ENCODE measurements around the gene NOM1.
A peak's percentile ranks its signal among the peaks of the same experiment; 100 is the strongest.

Gene NOM1

DNA sequence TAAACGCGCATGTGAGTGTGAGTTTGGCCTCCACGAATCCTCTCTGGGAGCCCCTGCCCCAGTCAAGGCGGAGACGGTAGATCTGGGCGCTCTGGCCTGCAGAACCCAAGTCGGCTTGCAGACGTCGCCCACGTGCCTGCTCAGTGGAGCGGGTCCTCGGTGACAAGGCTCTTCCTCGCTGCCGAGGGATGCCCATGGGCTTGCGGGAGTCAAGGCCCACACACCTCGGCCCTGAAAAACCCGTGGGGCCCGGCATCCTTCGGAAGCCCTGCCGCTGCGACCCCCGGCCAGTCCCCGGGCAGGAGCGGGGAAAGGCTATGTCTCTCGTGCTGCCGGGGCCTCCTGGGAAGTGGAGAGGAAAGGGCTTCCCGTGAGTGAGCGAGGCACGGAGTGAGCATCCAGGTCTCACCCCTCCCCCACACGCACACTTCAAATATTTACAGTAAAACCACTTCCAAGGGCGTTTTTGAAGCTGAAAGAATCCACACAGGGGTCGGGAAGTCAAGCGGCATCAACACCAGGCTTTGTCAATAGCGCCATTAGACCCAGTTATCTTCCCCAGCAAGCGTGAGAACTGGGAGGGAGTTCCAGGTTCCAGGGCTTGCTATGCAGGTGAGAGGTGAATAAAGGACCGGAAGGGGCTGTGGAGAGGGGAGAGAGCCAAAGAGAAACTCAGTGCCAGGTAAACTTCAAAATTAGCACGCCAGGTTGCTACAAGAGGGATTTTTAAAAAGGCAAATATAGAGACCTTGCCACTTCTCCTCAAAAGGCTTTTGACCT is 62.0 kb downstream of the NOM1 start:
- Histone ChIP-seq H3K4me3 (peak overlapping the region in 2 of 7 experiments; percentile 36 to 57), H3K27ac (no peak overlapping the region)

DNA sequence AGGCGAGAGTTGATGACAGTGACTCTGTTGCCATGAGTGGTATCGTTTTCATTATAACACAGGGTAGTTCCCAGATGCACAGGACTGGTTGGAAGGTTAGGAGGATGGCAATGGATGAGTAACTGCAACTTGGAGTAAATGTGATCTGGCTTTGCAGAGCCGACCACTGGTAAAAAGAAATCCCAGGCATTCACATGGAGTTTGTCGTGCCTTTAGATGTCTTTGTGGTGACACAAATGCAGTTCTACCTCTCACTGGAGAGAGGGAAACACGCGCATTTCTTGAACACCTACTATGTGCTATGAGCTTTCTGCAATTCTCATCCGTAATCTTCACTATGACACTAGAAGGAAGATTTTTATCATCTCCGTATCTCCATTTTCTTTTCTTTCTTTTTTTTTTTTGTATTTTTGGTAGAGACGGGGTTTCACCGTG is 62.6 kb downstream of the NOM1 start:
- H3K4me3 ChIP-seq = no peak overlapping the region
- H3K27ac ChIP-seq = no peak overlapping the region

DNA sequence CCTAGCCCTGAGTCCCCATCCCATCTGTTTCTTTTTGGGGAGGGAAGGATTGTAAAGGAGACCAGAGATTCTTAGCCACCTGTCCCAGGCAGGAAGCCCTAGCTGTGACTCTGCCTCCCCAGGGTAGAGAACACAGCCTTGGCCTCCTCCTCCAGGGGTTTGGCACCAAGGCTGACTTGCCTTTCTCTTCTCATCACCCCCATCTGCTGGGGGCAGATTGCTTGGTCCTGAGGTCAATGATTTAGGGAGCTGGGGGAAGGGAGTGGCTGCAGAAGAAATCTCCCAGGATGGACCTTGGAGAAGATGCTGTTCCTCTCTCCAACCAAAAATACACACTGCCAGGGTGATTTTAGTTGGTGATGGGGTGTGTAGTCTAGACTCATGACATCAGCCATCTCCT is 63.6 kb downstream of the NOM1 start:
- H3K27ac ChIP-seq = no peak overlapping the region
- H3K4me3 ChIP-seq = no peak overlapping the region

DNA sequence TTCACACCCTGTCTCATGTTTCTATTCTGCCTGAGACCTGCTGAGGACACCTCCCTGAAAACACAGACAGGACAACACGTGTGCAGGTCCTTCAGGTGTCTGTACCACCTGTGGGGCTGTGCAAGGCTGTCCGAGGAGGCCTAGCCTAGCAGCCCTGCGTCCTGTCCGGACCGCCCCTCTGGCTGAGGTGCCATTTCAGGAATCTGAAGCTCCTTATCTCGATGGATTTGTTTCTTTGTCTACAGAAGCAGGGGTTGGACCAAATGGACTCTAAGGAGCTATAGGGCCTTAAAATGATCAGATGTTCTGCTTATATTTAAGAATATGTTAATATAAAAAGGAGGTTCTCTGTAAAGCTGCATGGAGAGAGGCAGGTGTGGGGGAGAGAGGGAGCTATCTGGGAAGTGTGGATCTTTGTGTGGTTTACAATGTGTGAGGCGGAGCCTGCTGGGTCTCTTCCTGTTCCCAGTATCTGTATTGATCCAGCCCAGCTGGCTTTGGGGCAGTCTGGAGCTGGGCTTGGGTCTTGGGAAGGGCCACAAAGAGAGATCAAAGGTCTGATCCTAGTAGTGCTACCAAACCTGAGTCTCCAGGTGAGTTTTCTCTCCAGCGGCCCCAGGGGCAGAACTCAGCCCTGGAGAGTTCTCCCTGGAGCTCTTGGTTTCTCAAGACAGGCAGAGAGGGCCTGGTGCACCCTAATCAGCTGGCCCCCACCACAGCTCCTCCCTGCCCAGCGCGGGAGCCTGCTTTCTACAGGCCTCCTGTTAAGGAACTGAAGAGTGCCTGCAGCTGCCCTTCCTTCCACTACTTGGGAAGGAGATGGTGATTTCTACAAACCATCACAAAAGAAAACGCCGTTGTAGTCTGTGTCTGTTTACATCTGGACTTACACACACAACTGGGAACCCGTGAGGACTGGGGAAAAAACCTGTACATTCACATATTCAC is 64.4 kb downstream of the NOM1 start:
- H3K27ac ChIP-seq = no peak overlapping the region

DNA sequence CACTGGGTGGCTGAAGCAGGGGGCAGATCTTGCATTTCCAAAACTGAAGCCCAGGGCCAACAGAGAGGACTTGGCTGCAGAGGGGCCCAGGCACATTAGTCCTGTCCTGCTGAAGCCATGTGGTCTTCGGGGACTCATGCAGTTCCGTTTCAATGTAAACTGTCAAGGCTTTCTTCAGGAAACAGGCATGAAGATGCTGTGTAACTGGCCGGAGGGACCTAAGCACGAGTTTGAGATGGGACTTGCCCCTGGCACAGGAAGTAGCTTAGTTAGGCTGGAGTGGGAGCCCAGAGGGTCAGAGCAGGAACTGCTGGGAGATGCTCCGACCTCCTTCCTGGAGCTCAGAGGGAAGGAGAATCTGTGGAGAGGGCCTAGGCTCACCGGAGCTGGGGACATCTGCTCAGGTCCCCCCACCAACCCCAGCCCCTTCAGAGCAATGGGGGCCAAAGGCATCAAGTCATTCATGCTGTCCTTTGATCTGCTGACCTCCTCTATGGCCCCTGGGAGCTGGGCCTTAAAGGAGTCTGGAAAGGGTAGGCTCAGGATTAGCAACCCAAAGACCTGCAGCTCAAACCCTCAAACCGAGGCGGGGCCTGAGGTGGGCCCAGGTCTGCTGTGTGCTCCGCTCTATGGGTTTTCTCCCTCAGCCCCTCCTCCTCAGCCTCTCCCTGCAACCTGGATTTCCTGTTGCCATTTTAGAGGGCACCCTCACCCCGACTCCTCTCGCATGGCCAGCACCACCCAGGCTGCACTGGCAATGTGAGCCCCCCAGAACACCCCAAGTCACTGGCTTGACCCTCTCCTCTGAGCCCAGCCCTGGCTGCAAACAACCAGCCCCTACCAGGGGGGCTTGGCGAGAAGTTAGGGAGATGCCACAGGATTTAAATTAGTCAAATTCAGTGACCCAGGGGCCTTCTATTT is 65.4 kb downstream of the NOM1 start:
- no peak overlapping the region for H3K27ac ChIP-seq
- no peak overlapping the region for H3K4me3 ChIP-seq

More for the DNA sequence above, 64.4 kb downstream of the NOM1 start:
- no peak overlapping the region for H3K4me3 ChIP-seq

DNA sequence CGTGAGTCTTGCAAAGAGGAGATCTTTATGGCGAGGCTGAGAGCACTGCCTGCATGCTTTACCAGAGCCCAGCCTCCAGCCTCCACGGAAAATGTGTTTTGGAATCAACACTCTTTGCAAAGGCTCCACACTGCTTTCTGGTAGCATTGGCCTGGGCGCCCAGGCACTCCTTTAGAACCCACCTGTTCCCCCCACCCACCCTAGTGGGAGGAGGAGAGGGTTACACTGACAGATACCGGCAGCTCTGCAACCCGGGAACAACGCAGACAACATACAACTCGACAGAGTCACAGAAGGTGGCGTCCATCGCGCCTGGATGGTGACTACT is 66.5 kb downstream of the NOM1 start:
- no peak overlapping the region for H3K27ac ChIP-seq

DNA sequence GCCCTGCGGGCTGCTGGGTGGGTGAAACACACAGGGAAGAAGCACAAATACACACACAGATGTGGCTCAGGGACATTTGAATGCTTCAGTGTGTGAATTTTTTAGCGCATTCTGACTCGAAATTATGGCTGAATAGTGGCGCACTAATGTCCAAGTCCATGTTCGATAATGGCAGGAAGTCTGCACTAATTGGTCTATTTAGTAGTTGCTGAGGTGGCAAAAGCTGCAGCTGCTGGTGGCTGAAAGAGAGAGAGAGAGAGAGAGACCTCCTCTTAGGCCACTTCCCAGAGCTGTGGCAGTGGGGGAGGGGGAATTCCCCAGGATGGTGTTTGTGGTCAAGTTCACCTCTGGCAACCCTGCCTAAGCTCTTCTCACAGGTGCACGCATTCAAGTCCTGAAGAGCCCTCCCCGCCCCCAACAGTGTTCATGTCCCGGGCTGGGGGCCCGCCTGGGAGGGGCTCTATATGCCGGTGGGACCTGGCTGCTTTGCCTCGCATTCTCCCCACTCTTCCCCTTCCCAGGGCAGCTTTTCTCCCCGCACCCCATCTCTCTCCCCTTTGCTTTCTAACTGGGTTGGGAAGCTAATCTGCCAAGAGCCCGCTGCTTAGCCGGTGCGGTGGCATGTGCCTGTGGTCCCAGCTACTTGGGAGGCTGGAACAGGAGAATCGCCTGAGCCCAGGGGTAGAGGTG is 67.0 kb downstream of the NOM1 start:
- H3K4me3 ChIP-seq = no peak overlapping the region
- H3K27ac ChIP-seq = no peak overlapping the region

More for the DNA sequence above, 66.5 kb downstream of the NOM1 start:
- no peak overlapping the region for H3K4me3 ChIP-seq

DNA sequence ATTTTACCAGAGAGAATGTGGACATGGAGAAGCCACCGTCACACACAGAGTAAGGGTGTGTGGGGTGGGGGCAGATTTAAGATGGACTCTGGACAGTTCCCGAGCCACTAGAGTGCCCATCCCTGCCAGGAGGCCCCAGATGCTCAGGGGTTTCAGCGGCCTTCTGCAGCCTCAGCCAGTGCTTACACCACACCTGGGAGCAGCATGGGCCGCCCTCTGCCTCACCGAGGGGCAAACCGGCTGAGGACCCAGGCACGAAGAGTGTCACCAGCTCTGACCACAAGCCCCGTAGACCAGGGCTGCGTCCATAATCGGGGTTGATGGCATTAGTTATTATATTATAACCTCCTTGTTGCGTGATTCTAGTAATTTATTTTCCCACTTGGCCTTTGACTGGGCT is 67.6 kb downstream of the NOM1 start:
- Histone ChIP-seq H3K4me3 (no peak overlapping the region), H3K27ac (no peak overlapping the region)

DNA sequence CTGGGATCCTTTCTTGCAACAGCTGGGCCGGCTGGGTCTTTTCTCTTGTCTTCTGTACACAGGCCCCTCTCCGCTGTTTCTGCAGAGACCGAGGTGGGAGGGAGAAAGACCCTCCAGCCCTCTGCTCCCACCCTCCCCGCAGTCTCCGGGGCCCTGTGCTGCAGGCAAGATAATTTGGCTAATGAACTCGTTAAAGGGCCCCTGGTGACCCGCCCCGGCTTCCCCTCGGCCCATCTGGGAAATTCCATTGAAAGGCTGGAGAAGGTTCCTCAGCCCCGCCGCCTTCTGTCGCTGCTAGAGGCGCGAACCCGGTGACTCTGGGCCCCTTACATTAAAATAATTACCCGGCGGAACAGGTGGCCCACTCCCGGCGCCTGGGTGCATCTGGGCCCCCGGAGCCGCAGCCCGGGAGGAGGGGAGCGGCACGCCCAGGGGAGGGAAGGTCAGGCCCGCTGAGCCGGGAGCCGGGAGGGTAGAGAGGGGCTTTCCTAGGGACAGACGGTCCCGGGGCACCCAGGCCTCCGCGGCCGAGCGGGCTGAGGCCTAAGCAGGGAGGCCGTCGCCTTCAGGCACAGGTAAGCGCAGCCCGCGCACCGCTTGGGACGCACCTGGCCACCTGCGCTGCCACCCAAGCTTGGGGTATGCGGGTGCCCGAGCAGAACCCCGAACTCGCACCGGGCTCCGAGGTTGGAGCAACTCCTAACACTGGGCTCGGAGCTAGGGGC is 68.3 kb downstream of the NOM1 start:
- Histone ChIP-seq H3K4me3 (no peak overlapping the region), H3K27ac (no peak overlapping the region)

DNA sequence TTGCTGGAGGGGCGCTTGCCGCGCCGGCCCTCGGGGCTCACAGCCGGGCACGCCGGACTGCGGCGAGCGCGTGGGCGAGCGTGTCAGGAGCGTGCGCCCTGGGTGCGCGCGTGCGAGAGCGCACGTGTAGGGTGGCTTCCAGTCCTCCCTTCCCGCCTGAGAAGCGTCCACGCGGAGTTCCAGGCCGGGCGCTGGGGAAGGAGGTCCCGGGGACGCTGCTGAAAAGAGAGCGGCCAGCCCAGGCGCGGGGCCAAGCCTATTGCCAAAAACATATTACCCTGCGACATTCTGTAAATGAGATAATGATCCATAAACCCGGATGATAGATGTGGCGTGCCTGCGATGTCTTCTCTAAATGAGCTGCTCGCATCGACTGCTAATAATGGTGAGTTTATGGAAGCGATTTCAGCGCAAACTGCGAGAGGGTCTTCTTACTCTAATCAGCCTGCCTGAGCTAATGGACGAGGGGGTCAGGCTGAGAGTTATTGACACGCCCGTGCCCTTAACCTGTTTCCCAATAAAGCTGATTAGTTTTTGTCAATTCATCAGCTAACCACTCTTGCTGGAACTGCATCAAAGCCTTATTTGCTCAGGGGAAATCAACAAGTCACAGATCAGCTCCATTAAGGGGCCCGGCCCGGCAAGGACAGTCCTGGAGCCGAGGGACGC is 69.0 kb downstream of the NOM1 start:
- Histone ChIP-seq H3K27ac (no peak overlapping the region), H3K4me3 (no peak overlapping the region)

DNA sequence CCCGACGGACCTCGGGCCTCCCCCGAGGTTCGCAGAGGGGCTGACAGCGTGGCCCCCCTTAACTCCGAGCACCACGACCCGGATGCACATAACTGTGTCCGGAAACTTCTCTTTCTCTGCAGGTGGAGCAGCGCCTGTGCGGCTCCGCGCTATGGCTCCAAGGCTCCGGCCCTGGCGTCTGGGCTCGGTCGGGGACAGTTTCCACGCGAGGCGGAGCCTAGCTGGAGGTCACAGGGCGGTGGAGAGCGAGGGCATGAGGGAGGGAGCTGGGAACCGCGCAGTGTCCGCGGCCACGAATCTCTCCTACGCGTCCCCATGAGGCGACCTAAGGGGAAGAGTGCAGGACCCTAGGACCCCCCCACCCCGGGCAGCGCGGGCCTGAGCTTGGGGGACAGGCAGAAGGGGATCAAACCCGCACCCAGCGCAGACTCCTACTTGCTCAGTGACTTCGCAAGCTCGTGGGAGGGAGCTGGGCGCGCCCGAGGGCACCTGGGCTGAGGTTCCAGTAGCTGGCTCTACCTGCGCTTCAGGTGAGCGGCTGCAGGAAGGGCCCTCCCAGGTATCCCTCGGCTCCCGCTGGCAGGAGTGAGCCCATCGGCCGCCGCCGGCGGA is 69.6 kb downstream of the NOM1 start:
- no peak overlapping the region for H3K4me3 ChIP-seq

DNA sequence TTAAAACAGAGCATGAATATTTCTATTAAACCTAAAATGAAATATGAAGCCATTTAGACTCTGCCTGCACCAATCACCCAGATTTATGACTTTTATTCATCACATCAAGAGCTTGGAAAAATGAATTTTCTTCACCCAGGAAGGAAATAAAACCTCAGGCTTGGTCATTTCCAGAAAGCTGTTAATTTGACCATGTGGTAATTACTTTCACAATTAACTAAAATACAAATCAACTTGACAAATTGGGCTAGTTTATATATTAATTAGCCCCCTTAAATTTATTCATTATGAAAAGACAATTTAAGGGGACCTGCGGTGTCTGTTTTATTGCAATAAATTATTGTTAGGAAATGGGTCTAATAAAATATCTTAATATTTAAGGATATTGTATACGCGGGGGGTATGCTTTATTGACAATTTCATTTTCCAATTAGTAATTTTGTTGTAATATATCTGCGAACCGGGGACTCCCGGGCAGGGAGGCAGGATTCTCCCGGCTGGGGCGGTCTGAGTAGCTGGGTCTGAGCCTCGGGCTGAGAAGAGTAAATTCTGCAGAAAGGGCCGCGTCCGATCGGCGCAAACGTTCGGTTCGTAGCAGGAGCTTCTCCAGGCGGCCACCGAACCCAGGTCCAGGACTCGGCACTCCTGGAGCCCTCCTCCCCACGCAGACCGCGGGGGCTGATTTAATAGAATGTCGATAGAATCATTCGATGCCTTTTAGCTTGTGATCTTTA is 70.4 kb downstream of the NOM1 start:
- H3K4me3 ChIP-seq = no peak overlapping the region
- H3K27ac ChIP-seq = no peak overlapping the region

More for the DNA sequence above, 69.6 kb downstream of the NOM1 start:
- H3K27ac ChIP-seq = no peak overlapping the region

DNA sequence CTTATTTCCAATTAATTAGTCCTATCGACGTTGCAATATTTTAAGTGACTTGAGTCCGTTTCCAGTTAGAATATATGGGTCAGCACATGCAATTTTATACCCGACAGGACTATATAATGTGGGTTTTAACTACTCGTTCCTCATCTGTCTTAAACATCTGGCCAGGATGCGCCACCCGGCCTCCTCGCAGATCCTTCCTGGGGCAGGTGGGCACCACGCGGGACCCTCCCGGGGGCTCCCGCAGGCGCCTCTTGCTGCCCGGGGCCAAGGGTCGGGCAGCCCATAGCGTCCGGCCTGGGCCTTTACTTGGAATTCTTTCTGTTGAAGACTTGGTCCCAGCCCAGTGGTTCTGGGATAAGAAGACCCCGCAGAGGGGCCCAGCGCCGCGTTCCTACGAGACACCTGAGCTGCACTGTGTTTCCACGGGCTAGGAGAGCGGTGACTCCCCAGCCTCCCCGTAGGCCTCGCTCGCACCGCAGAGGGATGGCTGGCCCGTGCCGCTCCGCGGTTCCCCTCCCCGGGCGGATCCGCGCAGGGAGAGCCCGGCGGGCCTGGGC is 71.1 kb downstream of the NOM1 start:
- no peak overlapping the region for H3K27ac ChIP-seq
- peak overlapping the region in 1 of 7 experiments; percentile 21 for H3K4me3 ChIP-seq

DNA sequence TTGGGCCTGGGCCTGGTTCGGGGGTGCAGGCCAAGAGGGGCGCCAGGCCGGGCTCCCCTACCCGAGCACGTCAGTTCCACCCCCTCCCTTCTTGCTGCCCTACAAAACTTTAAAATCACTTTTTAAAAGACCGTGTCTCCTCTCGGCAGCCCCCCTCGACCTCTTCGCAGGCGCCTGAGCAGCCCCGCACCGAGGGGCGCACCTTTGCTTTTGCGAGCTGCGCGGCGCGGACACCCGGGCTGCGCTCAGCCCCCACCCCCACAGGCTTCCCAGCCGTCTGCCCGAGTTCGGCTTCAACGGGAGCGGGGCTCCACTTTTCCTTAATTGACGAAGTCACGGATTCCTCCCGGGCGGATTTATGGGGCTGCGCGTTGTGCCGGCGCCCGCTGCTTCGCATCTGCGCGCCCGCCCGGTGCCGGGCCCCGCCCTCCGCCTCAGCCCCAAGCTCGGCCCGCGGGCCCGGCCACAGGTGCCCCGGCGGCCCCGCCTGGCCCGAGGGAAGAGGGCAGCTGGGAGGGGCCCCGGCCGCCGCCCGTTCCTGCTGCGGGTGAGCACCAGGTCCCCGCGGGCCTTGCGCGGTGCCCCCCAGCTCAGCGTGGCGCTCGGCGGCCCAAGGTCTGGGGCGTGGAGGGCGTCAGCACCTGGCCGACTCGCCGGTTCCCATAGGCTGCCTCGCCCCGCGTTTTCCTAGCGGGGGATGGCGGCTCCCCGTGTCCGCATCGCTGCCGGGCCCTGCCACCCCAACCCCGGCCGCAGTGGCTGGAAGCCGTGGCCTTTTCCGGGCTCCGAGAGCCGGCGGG is 71.8 kb downstream of the NOM1 start:
- peak overlapping the region in 1 of 7 experiments; percentile 21 for H3K4me3 ChIP-seq
- H3K27ac ChIP-seq = no peak overlapping the region

DNA sequence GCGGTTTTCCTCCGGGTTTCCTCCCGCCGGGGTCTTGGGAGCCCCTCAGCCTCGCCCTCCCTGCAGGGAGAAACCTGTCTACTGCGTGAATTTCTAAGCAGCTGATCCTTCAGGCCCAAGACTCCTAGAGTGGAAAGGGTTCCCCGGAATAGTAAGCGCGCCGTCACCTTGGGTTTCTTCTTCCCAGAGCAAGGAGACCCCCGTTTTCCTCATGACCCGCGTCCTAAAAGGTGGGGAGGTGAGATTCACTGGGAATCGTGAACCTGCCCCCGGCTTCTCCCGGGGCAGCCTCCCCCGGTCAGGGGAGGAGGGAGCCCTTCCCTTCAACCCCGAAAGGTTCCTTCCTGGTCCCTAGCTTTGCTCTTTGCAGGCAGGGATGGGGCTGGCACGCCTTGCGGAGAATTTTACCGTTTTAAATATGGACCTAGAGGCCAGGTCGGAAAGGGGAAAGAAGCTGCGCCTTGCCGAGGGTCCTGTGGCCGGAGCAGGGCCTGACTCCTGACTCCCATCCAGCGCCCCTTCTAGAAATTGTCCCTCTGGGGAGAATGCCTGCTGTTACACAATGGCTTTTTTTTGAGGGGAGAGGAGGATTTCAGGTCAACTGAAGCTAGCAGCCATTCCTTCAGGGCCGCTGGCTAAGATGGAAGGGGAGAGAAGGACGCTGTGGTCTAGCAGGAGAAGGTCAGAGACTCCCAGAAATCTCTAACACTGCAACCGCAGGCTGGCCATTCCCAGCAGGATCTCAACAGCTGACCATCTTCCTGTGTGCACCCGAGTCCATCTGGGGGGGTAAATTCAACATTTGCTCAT is 72.6 kb downstream of the NOM1 start:
- no peak overlapping the region for H3K4me3 ChIP-seq

More for the DNA sequence above, 72.6 kb downstream of the NOM1 start:
- H3K27ac ChIP-seq = no peak overlapping the region

Measured in skin epidermis (tissue), 12 donors.